ENCODE data around the gene LIN7A.

Gene LIN7A

DNA sequence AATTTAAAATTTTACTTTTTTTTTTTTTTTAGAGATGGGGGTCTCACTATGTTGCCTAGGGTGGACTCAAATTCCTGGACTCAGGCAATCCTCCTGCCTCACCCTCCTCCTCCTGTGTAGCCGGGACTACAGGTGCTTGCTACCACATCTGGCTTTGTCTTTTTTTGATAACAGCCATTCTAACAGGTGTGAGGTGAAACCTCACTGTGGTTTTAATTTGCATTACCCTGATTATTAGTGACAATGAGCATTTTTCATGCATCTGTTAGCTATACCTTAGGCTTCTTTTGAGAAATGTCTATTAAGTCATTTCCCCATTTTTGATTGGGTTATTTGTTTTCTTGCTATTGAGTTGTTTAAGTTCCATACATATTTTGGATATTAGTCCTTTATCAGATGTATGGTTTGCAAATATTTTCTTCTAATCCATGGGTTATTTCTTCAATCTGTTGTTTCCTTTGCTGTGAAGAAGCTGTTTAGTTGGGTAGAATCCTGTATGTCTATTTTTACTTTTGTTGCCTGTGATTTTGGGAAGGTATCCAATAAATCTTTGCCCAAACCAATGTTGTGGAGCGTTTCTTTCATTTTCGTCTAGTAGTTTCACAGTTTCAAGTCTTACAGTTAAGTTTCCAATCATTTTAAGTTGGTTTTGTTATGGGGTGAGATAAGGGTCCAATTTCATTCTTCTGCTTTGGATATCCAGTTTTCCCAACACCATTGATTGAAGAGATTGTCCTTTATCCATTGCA, 134.9 kb downstream of the LIN7A start:
- TF ChIP-seq, protein P1, sequence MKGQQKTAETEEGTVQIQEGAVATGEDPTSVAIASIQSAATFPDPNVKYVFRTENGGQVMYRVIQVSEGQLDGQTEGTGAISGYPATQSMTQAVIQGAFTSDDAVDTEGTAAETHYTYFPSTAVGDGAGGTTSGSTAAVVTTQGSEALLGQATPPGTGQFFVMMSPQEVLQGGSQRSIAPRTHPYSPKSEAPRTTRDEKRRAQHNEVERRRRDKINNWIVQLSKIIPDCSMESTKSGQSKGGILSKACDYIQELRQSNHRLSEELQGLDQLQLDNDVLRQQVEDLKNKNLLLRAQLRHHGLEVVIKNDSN (IDR thresholded peaks at IDR 0.05), result no peak
- TF ChIP-seq NFIC (IDR thresholded peaks at IDR 0.05) (no peak), TAF1 (IDR thresholded peaks at IDR 0.05; ENCODE audit: low read depth) (no peak), MAX (IDR thresholded peaks at IDR 0.05) (no peak), EP300 (IDR thresholded peaks at IDR 0.05; ENCODE audit: borderline replicate concordance) (no peak), TEAD4 (IDR thresholded peaks at IDR 0.05) (no peak), CREB1 (IDR thresholded peaks at IDR 0.05; ENCODE audit: low read depth) (no peak), EGR1 (IDR thresholded peaks at IDR 0.05) (no peak), FOXM1 (IDR thresholded peaks at IDR 0.05; ENCODE audit: borderline replicate concordance, low read depth) (no peak), REST (IDR thresholded peaks at IDR 0.05; ENCODE audit: low read depth) (no peak), ZBTB7A (IDR thresholded peaks at IDR 0.05; ENCODE audit: low read depth) (no peak)

DNA sequence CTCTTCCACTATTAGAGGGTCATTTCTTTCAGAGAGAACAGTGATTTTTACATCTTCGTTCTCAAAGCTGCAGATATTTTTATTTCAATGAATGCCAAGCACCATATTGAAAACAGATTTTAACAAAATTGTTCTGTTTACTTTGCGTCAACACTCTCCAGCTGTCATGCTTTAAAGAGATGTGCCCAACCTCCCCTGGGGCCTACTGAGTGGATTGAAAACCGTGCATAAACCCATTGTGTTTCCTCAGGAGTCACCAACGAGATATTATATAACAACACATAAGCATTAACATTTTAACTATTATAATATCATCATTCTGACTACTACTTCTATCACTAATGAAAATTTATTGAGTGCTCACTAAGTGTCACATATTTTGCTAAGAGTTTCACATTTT, 139.5 kb downstream of the LIN7A start:
- no peak for TF ChIP-seq CEBPB (IDR thresholded peaks at IDR 0.05)
- TF ChIP-seq FOXM1 (IDR thresholded peaks at IDR 0.05; ENCODE audit: borderline replicate concordance, low read depth), result no peak

- no peak for TF ChIP-seq TCF12 (IDR thresholded peaks at IDR 0.05; ENCODE audit: low read depth)
- TF ChIP-seq TEAD4 (IDR thresholded peaks at IDR 0.05), result no peak
- TF ChIP-seq YY1 (IDR thresholded peaks at IDR 0.05; ENCODE audit: low read depth), result no peak
- TF ChIP-seq REST (IDR thresholded peaks at IDR 0.05; ENCODE audit: low read depth), result no peak
- TF ChIP-seq CEBPB (IDR thresholded peaks at IDR 0.05), result no peak
- TF ChIP-seq MAX (IDR thresholded peaks at IDR 0.05), result no peak
- TF ChIP-seq ZBTB7A (IDR thresholded peaks at IDR 0.05; ENCODE audit: low read depth), result no peak
- TF ChIP-seq EGR1 (IDR thresholded peaks at IDR 0.05), result no peak
- no peak for TF ChIP-seq EP300 (IDR thresholded peaks at IDR 0.05; ENCODE audit: borderline replicate concordance)
- no peak for TF ChIP-seq FOXM1 (IDR thresholded peaks at IDR 0.05; ENCODE audit: borderline replicate concordance, low read depth)
- no peak for TF ChIP-seq RAD21 (IDR thresholded peaks at IDR 0.05; ENCODE audit: low read depth)
- TF ChIP-seq NFIC (IDR thresholded peaks at IDR 0.05), result no peak
- no peak for TF ChIP-seq CREB1 (IDR thresholded peaks at IDR 0.05; ENCODE audit: low read depth)
- no peak for TF ChIP-seq TAF1 (IDR thresholded peaks at IDR 0.05; ENCODE audit: low read depth)
- TF ChIP-seq, protein P1 (IDR thresholded peaks at IDR 0.05), result no peak
These were observed 143.2 kb downstream of the LIN7A start for GRCh38 chr12:80794551-80794950.

GRCh38 chr12:80792861-80793260, 144.9 kb downstream of the LIN7A start:
- TF ChIP-seq TAF1 (IDR thresholded peaks at IDR 0.05; ENCODE audit: low read depth) (no peak), EGR1 (IDR thresholded peaks at IDR 0.05) (no peak), CEBPB (IDR thresholded peaks at IDR 0.05) (no peak), TCF12 (IDR thresholded peaks at IDR 0.05; ENCODE audit: low read depth) (no peak), NFIC (IDR thresholded peaks at IDR 0.05) (no peak), TEAD4 (IDR thresholded peaks at IDR 0.05) (no peak), REST (IDR thresholded peaks at IDR 0.05; ENCODE audit: low read depth) (no peak), MAX (IDR thresholded peaks at IDR 0.05) (no peak), ZBTB7A (IDR thresholded peaks at IDR 0.05; ENCODE audit: low read depth) (no peak), RAD21 (IDR thresholded peaks at IDR 0.05; ENCODE audit: low read depth) (no peak), FOXM1 (IDR thresholded peaks at IDR 0.05; ENCODE audit: borderline replicate concordance, low read depth) (no peak), YY1 (IDR thresholded peaks at IDR 0.05; ENCODE audit: low read depth) (no peak), CREB1 (IDR thresholded peaks at IDR 0.05; ENCODE audit: low read depth) (no peak), EP300 (IDR thresholded peaks at IDR 0.05; ENCODE audit: borderline replicate concordance) (no peak)
- TF ChIP-seq, protein P1 (IDR thresholded peaks at IDR 0.05), result no peak
